Adrenal gland (tissue), 12 donors: Measurements from ENCODE around the gene POLR3A. TPM values are rescaled to one million over a fixed set of nuclear protein-coding genes. Genes with fewer than 3 reads are reported as not detected.

Experiments
- DNase-seq, 7 donors: peaks; one replicate each; pipeline ENCODE4 v3.0.0-alpha.2; 2019 to 2020
- H3K27ac ChIP-seq, 5 donors: fragments of 200-600 bp; sonication (generic) in 4 of 5; 1 replicate in 3 of 5; 2 replicates in 2 of 5; pipeline versions ENCODE4 v1.5.1 to v1.8.0; 2016 to 2020; ENCODE audit warnings: mild to moderate bottlenecking in 1 of 5
- H3K27me3 ChIP-seq: fragments of 200-600 bp; 2 replicates; pipeline ENCODE4 v1.8.0; 2021
- H3K36me3 ChIP-seq, 2 donors: fragments of 200-600 bp; replicated peaks in 1 of 2; 1 replicate in 1 of 2; 2 replicates in 1 of 2; pipeline versions ENCODE4 v1.5.1 to v1.8.0; 2018 to 2022
- H3K4me1 ChIP-seq, 2 donors: fragments of 200-600 bp; replicated peaks in 1 of 2; 1 replicate in 1 of 2; 2 replicates in 1 of 2; pipeline versions ENCODE4 v1.5.1 to v1.8.0; 2018 to 2021
- H3K4me3 ChIP-seq, 4 donors: fragments of 200-600 bp; sonication (generic) in 3 of 4; one replicate each; pipeline ENCODE4 v1.5.1; 2016 to 2018
- H3K9me3 ChIP-seq, 3 donors: fragments of 200-600 bp; sonication (generic) in 1 of 3; replicated peaks in 1 of 3; 1 replicate in 2 of 3; 2 replicates in 1 of 3; pipeline versions ENCODE4 v1.5.1 to v1.8.0; 2016 to 2021
- CTCF ChIP-seq, 6 experiments: fragments of 450-650 bp in 4 of 6; fragments of 200-600 bp in 2 of 6; sonication (generic) in 1 of 6; IDR thresholded peaks; 1 replicate in 5 of 6; 2 replicates in 1 of 6; pipeline versions ENCODE4 v1.5.1 to v1.8.0; 2016 to 2021; ENCODE audit warnings: antibody characterized with exemption in 6 of 6, mild to moderate bottlenecking in 2 of 6, moderate library complexity in 1 of 6
- POLR2A ChIP-seq, 2 donors: fragments of 450-650 bp; IDR thresholded peaks; one replicate each; pipeline ENCODE4 v1.6.1; 2017; ENCODE audit warnings: antibody characterized with exemption in 2 of 2, mild to moderate bottlenecking in 2 of 2, moderate library complexity in 1 of 2
- WGBS, 4 donors: extraction: QIAGEN DNeasy Blood & Tissue Kit in 2 of 4; methylation state at CpG; one replicate each; pipeline versions ENCODE4 v1.1.5 to v1.1.7; 2013 to 2017; 5-methylcytosine and 5-hydroxymethylcytosine counted together
- intact Hi-C, 2 donors: fragments of 100-400 bp; cut with DNase I; formaldehyde crosslinking; loops; one replicate each; pipeline versions ENCODE4 v1.14.1 to v1.15.0; 2022 to 2023
- polyA plus RNA-seq, 3 donors: library from polyadenylated mRNA; stranded (reverse); fragments of 200-250 nt in 2 of 3; fragments of 350-450 nt in 1 of 3; fragmentation: Illumina TruSeq in 1 of 3; extraction: RNeasy Lipid Tissue Mini Kit (QIAGEN cat#74804) in 1 of 3; gene quantifications; one replicate each; pipeline ENCODE4 v1.2.3, GENCODE V29; 2013 to 2014
- total RNA-seq, 9 donors: library from RNA; depleted of rRNA in 4 of 9; stranded (reverse); fragments of >200 nt in 4 of 9; fragments of 120-200 nt in 1 of 9; fragmentation: NEBNext Ultra II Directional in 1 of 9; extraction: Animal tissue kit (Norgen Biotek cat#: 25700) in 1 of 9; gene quantifications; one replicate each; pipeline versions ENCODE4 v1.1.0 to v1.2.4, GENCODE V29; 2013 to 2023
- donor health status: healthy with polysubstance abuse.
- donor health status: Bipolar disorder and iron deficiency.
- donor health status: DM: yes; HTN: yes; CAD: no.
- donor health status: DM: no; HTN: no; CAD: no.
- donor health status: DM: no; HTN: no; CAD: no.
- donor health status: DM: yes; HTN: yes; CAD: no.

The POLR3A gene
- total and polyA plus RNA-seq, 12 donors, result 6.8 to 18.4 (median 14.8) TPM

DNA sequence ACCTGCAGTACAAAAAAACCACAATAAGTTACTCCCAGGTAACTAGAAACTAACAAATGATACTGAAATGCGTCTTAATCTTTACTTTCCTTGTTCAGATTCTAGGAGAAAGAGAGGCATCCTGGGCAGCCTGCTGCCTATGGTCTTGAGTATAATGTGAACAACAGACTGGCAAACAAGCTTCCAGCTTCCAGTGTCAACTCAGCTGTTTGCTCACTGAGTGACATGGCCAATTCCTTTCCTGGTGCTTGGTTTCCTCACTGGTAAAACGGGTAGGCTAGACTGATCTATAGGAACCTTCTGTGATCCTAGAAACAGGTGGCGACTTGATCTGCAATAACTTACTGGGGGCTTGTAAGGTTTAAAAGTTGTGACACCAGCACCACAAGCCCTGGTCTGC is 10.1 kb downstream of the POLR3A start:
- peak in 2 of 7 donors; percentile 11 to 17 for DNase-seq
- no peaks in the 10 kb centered on the region for H3K27me3 ChIP-seq
- intact Hi-C loops, result loop anchor here in 1 of 2 donors (10.0 kb wide), 1 partner anchor 104 kb away; no protein-coding TSS in a partner anchor
- H3K9me3 ChIP-seq, result no peaks in the 10 kb centered on the region
- TF ChIP-seq POLR2A (IDR thresholded peaks at IDR 0.05) (no peak), CTCF (IDR thresholded peaks at IDR 0.05) (no peak)
- no peak overlapping the region for H3K27ac ChIP-seq
- WGBS, 4 donors, result 78 to 89% (median 85%) methylated on average over 3 of the region's 3 CpGs
- H3K36me3 ChIP-seq, result peaks cover 0 to 88% of the 10 kb centered on the region in 2 donors
- no peaks in the 10 kb centered on the region for H3K4me1 ChIP-seq
- no peak overlapping the region for H3K4me3 ChIP-seq

DNA sequence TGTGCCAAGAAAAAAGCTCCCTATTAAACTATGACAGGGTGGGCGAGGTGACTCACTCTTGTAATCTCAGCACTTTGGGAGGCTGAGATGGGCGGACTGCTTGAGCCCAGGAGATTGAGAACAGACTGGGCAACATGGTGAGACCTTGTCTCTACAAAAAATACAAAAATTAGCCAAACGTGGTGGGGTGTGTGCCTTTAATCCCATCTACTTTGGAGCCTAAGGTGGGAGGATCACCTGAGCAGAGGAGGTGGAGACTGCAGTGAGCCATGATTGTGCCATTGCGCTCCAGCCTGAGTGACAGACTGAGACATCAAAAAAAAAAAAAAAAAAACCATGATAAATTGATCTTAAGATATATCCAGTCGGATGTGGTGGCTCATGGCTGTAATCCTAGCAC is 11.5 kb downstream of the POLR3A start:
- intact Hi-C loops, result loop anchor here in 1 of 2 donors (10.0 kb wide), 1 partner anchor 103 kb away; no protein-coding TSS in a partner anchor
- H3K27me3 ChIP-seq, result no peaks in the 10 kb centered on the region
- H3K36me3 ChIP-seq, result peaks cover 0 to 81% of the 10 kb centered on the region in 2 donors
- WGBS, 4 donors, result 74 to 84% (median 75%) methylated on average over 5 of the region's 5 CpGs
- peak in 1 of 7 donors; percentile 10 for DNase-seq
- H3K4me1 ChIP-seq, result peaks cover 0 to 6% of the 10 kb centered on the region in 2 donors
- H3K9me3 ChIP-seq, result no peaks in the 10 kb centered on the region
- no peak overlapping the region for H3K27ac ChIP-seq
- no peak overlapping the region for H3K4me3 ChIP-seq
- TF ChIP-seq POLR2A (IDR thresholded peaks at IDR 0.05) (no peak), CTCF (IDR thresholded peaks at IDR 0.05) (no peak)

DNA sequence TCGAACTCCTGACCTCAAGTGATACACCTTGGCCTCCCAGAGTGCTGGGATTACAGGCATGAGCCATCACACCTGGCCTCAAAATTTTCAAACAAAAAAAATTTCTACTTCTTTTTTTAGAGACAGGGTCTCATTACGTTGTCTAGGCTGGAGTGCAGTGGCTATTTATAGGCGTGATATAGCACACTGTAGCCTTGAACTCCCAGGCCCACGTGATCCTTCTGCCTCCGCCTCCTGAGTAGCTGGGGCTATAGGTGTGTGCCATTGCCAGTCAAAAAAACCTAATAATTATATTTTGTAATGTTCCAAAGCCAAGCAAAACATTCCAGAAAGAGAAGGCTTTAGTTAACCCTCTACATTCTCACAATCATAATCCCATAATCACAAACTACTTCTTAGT is 13.8 kb downstream of the POLR3A start:
- Histone ChIP-seq H3K27me3 (no peaks in the 10 kb centered on the region), H3K36me3 (peaks cover 0 to 81% of the 10 kb centered on the region in 2 donors), H3K4me3 (no peak overlapping the region), H3K4me1 (peaks cover 0 to 6% of the 10 kb centered on the region in 2 donors), H3K27ac (peak overlapping the region in 1 of 5 donors; percentile 13), H3K9me3 (no peaks in the 10 kb centered on the region)
- DNase-seq, result peak in 2 of 7 donors; percentile 33 to 47
- no peak for TF ChIP-seq POLR2A (IDR thresholded peaks at IDR 0.05)
- no peak for TF ChIP-seq CTCF (IDR thresholded peaks at IDR 0.05)
- 58 to 62% (median 61%) methylated on average over 5 of the region's 5 CpGs for WGBS, 4 donors
- intact Hi-C loops, result loop anchor here in 1 of 2 donors (10.0 kb wide), 1 partner anchor 101 kb away; no protein-coding TSS in a partner anchor

DNA sequence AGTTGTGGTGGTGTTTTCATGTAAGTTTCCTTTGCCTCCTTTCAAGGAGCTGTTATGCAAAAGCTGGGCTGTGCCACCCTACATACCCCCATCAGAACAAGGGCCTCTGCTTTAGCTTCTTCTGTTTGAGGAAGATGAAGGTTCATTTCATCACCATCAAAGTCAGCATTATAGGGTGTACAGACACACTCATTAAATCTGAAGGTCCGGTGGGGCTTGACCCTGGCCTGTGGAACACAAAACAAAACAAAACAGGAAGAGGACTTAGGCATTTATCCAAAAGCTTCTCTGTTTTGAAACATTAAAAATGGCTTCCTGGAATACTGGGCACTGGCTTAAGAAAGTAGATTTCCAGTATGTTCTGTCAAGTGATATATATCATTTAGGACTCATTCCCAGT is 15.8 kb downstream of the POLR3A start:
- Histone ChIP-seq H3K27me3 (no peaks in the 10 kb centered on the region), H3K4me1 (peaks cover 0 to 10% of the 10 kb centered on the region in 2 donors), H3K36me3 (peaks cover 0 to 68% of the 10 kb centered on the region in 2 donors), H3K9me3 (no peaks in the 10 kb centered on the region), H3K4me3 (no peak overlapping the region), H3K27ac (peak overlapping the region in 1 of 5 donors; percentile 29)
- peak in 1 of 7 donors; percentile 38 for DNase-seq
- intact Hi-C loops, result loop anchor here in 1 of 2 donors (10.0 kb wide), 1 partner anchor 99 kb away; no protein-coding TSS in a partner anchor
- WGBS, 4 donors, result 15 to 29% (median 22%) methylated on average over 1 of the region's 1 CpG
- no peak for TF ChIP-seq POLR2A (IDR thresholded peaks at IDR 0.05)
- no peak for TF ChIP-seq CTCF (IDR thresholded peaks at IDR 0.05)
